ENCODE measurements around the gene MAML3. TPM values are rescaled to one million over a fixed set of nuclear protein-coding genes. Genes with fewer than 3 reads are reported as not detected.

MAML3 gene
- total RNA-seq, 4 donors from 2014 or later = 18.2 to 42.7 (median 28.6) TPM

GRCh38 chr4:139843641-139844040 lies 310.3 kb downstream of the MAML3 start:
- no peak for DNase-seq (ENCODE audit: low spot score in 2 of 2)
- Histone ChIP-seq H3K4me3 (no peak overlapping the region), H3K4me1 (no peaks in the 10 kb centered on the region), H3K27me3 (no peaks in the 10 kb centered on the region), H3K9me3 (no peaks in the 10 kb centered on the region), H3K36me3 (no peaks in the 10 kb centered on the region), H3K27ac (no peak overlapping the region)
- 94% methylated on average over 5 of the region's 5 CpGs for WGBS
- no peak for TF ChIP-seq POLR2A (IDR thresholded peaks at IDR 0.05)
- TF ChIP-seq, protein P1, sequence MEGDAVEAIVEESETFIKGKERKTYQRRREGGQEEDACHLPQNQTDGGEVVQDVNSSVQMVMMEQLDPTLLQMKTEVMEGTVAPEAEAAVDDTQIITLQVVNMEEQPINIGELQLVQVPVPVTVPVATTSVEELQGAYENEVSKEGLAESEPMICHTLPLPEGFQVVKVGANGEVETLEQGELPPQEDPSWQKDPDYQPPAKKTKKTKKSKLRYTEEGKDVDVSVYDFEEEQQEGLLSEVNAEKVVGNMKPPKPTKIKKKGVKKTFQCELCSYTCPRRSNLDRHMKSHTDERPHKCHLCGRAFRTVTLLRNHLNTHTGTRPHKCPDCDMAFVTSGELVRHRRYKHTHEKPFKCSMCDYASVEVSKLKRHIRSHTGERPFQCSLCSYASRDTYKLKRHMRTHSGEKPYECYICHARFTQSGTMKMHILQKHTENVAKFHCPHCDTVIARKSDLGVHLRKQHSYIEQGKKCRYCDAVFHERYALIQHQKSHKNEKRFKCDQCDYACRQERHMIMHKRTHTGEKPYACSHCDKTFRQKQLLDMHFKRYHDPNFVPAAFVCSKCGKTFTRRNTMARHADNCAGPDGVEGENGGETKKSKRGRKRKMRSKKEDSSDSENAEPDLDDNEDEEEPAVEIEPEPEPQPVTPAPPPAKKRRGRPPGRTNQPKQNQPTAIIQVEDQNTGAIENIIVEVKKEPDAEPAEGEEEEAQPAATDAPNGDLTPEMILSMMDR (IDR thresholded peaks at IDR 0.05) = no peak
- no peak for TF ChIP-seq POLR2AphosphoS5 (IDR thresholded peaks at IDR 0.05)
- no peak for TF ChIP-seq EP300 (IDR thresholded peaks at IDR 0.05)

DNA sequence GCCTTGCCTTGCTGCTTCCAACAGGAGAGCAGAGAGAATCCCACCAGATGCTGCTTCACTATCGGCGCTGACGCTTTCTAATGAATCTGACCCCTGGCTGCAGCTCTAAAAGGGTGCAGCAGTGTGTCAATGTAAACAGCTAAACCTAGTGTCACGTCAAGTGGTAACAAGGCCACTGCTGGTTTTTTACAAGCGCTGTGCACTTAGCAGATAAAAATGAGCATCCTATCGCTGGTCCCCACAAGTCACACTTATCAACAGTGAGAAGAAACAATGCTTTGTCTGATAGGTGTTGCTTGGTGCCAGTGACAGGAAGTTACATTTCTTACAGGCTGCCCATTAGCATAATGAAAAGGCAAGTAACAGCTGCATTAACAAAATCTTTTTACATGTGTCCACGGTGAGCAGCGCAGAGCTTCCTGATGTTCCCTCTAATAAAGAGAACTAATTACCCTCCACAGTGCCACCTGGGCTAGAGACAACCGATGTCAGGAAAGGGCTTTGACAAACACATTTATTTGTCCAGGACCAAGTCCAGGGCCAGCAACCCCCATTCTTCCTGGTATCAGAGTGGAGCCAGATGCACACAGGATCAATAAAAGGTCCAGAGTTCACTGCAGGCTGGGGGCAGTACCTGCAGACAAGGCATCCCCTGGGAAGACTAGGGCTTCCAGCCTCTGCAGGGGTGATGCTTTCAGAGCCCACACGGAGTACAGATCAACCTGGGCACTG lies 312.4 kb downstream of the MAML3 start:
- Histone ChIP-seq H3K27ac (no peak overlapping the region), H3K9me3 (no peaks in the 10 kb centered on the region), H3K36me3 (no peaks in the 10 kb centered on the region), H3K4me3 (no peak overlapping the region), H3K4me1 (no peaks in the 10 kb centered on the region), H3K27me3 (no peaks in the 10 kb centered on the region)
- WGBS = 89% methylated on average over 10 of the region's 10 CpGs
- TF ChIP-seq, protein P1 (IDR thresholded peaks at IDR 0.05) = no peak
- no peak for TF ChIP-seq EP300 (IDR thresholded peaks at IDR 0.05)
- no peak for DNase-seq (ENCODE audit: low spot score in 2 of 2)

GRCh38 chr4:139840773-139841172 lies 313.2 kb downstream of the MAML3 start:
- Histone ChIP-seq H3K27ac (no peak overlapping the region), H3K4me3 (no peak overlapping the region), H3K36me3 (no peaks in the 10 kb centered on the region), H3K4me1 (no peaks in the 10 kb centered on the region), H3K27me3 (no peaks in the 10 kb centered on the region), H3K9me3 (no peaks in the 10 kb centered on the region)
- no peak for DNase-seq (ENCODE audit: low spot score in 2 of 2)
- TF ChIP-seq POLR2A (IDR thresholded peaks at IDR 0.05) (no peak), POLR2AphosphoS5 (IDR thresholded peaks at IDR 0.05) (no peak), EP300 (IDR thresholded peaks at IDR 0.05) (no peak)
- TF ChIP-seq, protein P1 (IDR thresholded peaks at IDR 0.05) = no peak
- 100% methylated on average over 2 of the region's 2 CpGs for WGBS

GRCh38 chr4:139839403-139840031 lies 314.5 kb downstream of the MAML3 start:
- Histone ChIP-seq H3K27ac (no peak overlapping the region), H3K27me3 (no peaks in the 10 kb centered on the region), H3K4me1 (peaks cover 3% of the 10 kb centered on the region), H3K9me3 (no peaks in the 10 kb centered on the region), H3K4me3 (no peak overlapping the region), H3K36me3 (no peaks in the 10 kb centered on the region)
- DNase-seq (ENCODE audit: low spot score in 2 of 2) = no peak
- 75% methylated on average over 6 of the region's 6 CpGs for WGBS
- TF ChIP-seq POLR2AphosphoS5 (IDR thresholded peaks at IDR 0.05) = no peak
- TF ChIP-seq EP300 (IDR thresholded peaks at IDR 0.05) = no peak
- TF ChIP-seq, protein P1 (IDR thresholded peaks at IDR 0.05) = no peak
- TF ChIP-seq POLR2A (IDR thresholded peaks at IDR 0.05) = no peak

DNA sequence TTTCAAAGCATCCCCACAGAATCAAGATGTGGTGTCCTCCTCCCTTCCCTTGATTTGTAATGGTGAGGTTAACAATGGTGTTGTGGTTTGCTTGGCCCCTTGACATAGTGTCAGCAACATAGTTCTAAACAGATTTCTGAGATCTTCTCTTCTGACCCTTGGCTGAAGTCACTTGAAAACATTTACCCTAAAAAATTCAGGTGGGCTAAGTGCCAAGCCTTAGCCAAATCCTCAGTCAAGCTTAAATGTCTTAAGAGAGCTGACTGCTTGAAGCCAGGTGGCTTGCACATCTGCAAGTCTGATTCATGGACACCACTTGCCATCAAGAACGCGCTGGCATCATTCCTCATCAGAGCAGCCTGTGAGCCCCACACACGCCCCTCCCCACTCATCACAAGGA lies 315.2 kb downstream of the MAML3 start:
- TF ChIP-seq, protein P1 (IDR thresholded peaks at IDR 0.05) = no peak
- TF ChIP-seq POLR2AphosphoS5 (IDR thresholded peaks at IDR 0.05) = no peak
- TF ChIP-seq EP300 (IDR thresholded peaks at IDR 0.05) = no peak
- TF ChIP-seq POLR2A (IDR thresholded peaks at IDR 0.05) = no peak
- H3K36me3 ChIP-seq = no peaks in the 10 kb centered on the region
- H3K27ac ChIP-seq = no peak overlapping the region
- peaks cover 3% of the 10 kb centered on the region for H3K4me1 ChIP-seq
- DNase-seq (ENCODE audit: low spot score in 2 of 2) = no peak
- no peaks in the 10 kb centered on the region for H3K9me3 ChIP-seq
- WGBS = 73% methylated on average over 3 of the region's 3 CpGs
- H3K4me3 ChIP-seq = no peak overlapping the region
- no peaks in the 10 kb centered on the region for H3K27me3 ChIP-seq

All from suprapubic skin (tissue), 4 donors.